Activated CD4-positive, alpha-beta T cell treated with anti-CD3 and anti-CD28 coated beads, Interleukin-2, amount 50 U/mL, for 48 hours (primary cell): ENCODE results near the gene CD151.
A peak's percentile ranks its signal among the peaks of the same experiment; 100 is the strongest.

Experiments used
- DNase-seq, 2 experiments: peaks; one replicate each; pipeline ENCODE4 v3.0.0-alpha.2; 2020

Gene CD151

GRCh38 chr11:797296-798092, 35.3 kb upstream of the CD151 start:
- DNase-seq, result peak; percentile 76 to 82

GRCh38 chr11:798093-798713, 34.5 kb upstream of the CD151 start, which contains the start of gene SLC25A22:
SLC25A22 (minus strand) TSS chr11:798281; CDS start chr11:795006, 3,275 bp downstream.
- peak; percentile 87 to 88 for DNase-seq

GRCh38 chr11:799641-800316, 33.0 kb upstream of the CD151 start:
- DNase-seq, result no peak

- DNase-seq, result no peak
Measured at GRCh38 chr11:800473-800872, 32.3 kb upstream of the CD151 start.

GRCh38 chr11:801097-801780, 31.5 kb upstream of the CD151 start:
- no peak for DNase-seq

- DNase-seq, result no peak
Measured at GRCh38 chr11:802018-802617, 30.6 kb upstream of the CD151 start.

GRCh38 chr11:802693-803466, 29.9 kb upstream of the CD151 start:
- no peak for DNase-seq

- DNase-seq, result no peak
Measured at GRCh38 chr11:803467-803742, 29.3 kb upstream of the CD151 start.

- DNase-seq, result no peak
Measured at GRCh38 chr11:803770-804598, 28.8 kb upstream of the CD151 start.

- no peak for DNase-seq
Measured at GRCh38 chr11:804599-804964, 28.2 kb upstream of the CD151 start.

- DNase-seq, result peak in 1 of 2 experiments; percentile 60
Measured at GRCh38 chr11:808427-809286, 24.1 kb upstream of the CD151 start.

GRCh38 chr11:809287-810039, 23.3 kb upstream of the CD151 start, which contains the start of gene RPLP2:
RPLP2 (plus strand) TSS chr11:809967; CDS start chr11:810235, 268 bp downstream.
- DNase-seq, result peak; percentile 98

GRCh38 chr11:810040-810567, 22.6 kb upstream of the CD151 start:
- DNase-seq, result no peak

- DNase-seq, result no peak
Measured at GRCh38 chr11:811446-812245, 21.1 kb upstream of the CD151 start.

- no peak for DNase-seq
Measured at GRCh38 chr11:812390-812789, 20.4 kb upstream of the CD151 start.

- DNase-seq, result no peak
Measured at GRCh38 chr11:813072-813455, 19.7 kb upstream of the CD151 start.

- no peak for DNase-seq
Measured at GRCh38 chr11:813456-814096, 19.2 kb upstream of the CD151 start.
